Measurements from ENCODE around the gene ORMDL3. TPM values are rescaled to one million over a fixed set of nuclear protein-coding genes. Genes with fewer than 3 reads are reported as not detected.
"Not testable (repeated sequence)": the region's sequence is repeated elsewhere in the genome, so short reads cannot be mapped to it uniquely, and the experiment has no call there.

ORMDL3 gene
- total and polyA plus RNA-seq, 9 donors: 37.0 to 97.5 (median 52.2) TPM

DNA sequence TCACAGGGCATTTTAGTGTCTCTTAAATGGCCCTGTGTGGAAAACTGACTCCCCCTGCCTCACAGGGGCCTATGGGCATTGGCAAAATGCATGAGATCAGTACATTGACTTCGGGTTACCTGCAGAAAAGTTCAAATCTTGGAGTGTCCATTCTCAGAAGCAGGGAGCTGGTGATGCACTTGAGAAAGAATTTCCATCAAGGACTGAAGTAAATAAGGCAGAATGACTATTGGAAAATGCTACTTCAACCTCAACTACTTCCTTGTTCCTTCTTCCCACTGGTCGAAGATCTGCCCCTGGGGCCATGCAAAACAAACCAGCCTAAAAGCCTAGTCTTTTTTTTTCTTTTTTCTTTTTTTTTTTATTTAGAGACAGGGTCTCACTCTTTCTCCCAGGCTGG lies 21.6 kb upstream of the ORMDL3 start:
- TF ChIP-seq EP300 (IDR thresholded peaks at IDR 0.05): no peak
- TF ChIP-seq, protein P1, sequence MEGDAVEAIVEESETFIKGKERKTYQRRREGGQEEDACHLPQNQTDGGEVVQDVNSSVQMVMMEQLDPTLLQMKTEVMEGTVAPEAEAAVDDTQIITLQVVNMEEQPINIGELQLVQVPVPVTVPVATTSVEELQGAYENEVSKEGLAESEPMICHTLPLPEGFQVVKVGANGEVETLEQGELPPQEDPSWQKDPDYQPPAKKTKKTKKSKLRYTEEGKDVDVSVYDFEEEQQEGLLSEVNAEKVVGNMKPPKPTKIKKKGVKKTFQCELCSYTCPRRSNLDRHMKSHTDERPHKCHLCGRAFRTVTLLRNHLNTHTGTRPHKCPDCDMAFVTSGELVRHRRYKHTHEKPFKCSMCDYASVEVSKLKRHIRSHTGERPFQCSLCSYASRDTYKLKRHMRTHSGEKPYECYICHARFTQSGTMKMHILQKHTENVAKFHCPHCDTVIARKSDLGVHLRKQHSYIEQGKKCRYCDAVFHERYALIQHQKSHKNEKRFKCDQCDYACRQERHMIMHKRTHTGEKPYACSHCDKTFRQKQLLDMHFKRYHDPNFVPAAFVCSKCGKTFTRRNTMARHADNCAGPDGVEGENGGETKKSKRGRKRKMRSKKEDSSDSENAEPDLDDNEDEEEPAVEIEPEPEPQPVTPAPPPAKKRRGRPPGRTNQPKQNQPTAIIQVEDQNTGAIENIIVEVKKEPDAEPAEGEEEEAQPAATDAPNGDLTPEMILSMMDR (IDR thresholded peaks at IDR 0.05): no peak
- no peak for TF ChIP-seq POLR2A (IDR thresholded peaks at IDR 0.05)
- intact Hi-C loops (cut with DNase I): no loop called here
- Histone ChIP-seq H3K36me3 (no peaks in the 10 kb centered on the region), H3K27ac (no peak overlapping the region), H3K4me3 (no peak overlapping the region), H3K27me3 (no peaks in the 10 kb centered on the region), H3K4me1 (ENCODE audit: insufficient read depth) (no peaks in the 10 kb centered on the region), H3K9me3 (no peaks in the 10 kb centered on the region)
- DNase-seq: no peak
- WGBS, 3 donors: 76 to 88% (median 83%) methylated on average over 2 of the region's 2 CpGs

DNA sequence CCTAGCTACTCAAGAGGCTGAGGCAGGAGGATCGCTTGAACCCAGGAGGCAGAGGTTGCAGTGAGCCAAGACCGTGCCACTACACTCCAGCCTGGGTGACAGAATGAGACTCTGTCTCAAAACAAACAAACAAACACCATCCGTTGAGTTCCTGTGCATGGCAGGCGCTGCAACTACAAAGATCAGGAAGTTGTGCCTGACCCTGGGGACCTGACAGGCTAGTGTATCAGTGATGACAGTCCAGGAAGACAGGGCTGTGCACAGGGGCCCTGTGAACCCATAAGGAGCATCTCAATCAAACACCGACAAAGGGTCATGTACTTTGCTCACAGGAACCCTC lies 21.1 kb upstream of the ORMDL3 start:
- DNase-seq; intact Hi-C loops (cut with DNase I); H3K4me3 ChIP-seq; H3K9me3 ChIP-seq; H3K27ac ChIP-seq; H3K27me3 ChIP-seq; H3K36me3 ChIP-seq; H3K4me1 ChIP-seq (ENCODE audit: insufficient read depth): not testable (repeated sequence)
- WGBS, 3 donors: 85 to 93% (median 86%) methylated on average over 5 of the region's 5 CpGs

DNA sequence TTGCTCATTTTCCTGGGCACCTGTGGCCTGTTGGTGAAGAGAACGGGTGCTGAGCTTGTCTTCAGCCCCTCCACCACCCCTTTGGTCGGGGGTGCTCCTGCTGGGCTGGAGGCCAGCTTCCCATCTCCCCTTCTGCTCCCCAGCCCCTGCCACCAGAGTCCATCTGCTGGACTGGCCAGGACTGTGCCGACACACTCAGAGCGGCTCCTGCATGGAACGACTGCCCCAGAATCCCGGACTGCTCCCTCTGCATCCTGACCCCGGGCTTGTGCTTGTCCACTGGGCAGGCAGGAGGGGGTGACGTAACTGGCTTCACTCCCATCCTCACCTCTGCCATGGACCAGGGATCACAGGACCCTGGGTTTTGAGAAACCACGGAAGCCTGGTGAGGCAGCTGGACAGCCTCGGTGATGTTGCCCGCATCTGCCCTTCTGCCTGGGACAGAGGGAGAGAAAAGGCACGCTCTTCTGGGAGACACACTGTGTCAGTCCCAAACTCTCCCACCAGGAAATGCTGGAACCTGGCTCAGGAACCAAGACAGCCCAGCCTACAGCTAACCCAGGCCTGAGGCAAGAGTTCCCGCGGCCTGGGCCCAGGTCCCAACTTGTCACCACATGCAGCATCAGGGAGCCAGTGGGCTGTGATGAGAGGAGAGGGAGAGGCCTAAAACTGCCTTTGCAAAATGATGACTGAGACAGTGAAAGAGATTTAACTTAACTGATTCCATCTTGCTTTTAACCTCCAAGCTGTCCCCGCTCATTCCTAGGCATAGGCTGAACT lies 19.3 kb upstream of the ORMDL3 start:
- no peaks in the 10 kb centered on the region for H3K36me3 ChIP-seq
- TF ChIP-seq EP300 (IDR thresholded peaks at IDR 0.05) (no peak), POLR2A (IDR thresholded peaks at IDR 0.05) (no peak)
- TF ChIP-seq, protein P1 (IDR thresholded peaks at IDR 0.05): no peak
- no peak overlapping the region for H3K27ac ChIP-seq
- H3K4me3 ChIP-seq: no peak overlapping the region
- H3K27me3 ChIP-seq: no peaks in the 10 kb centered on the region
- DNase-seq: no peak
- no peaks in the 10 kb centered on the region for H3K4me1 ChIP-seq (ENCODE audit: insufficient read depth)
- intact Hi-C loops (cut with DNase I): no loop called here
- WGBS, 3 donors: 74 to 75% (median 74%) methylated on average over 15 of the region's 15 CpGs
- no peaks in the 10 kb centered on the region for H3K9me3 ChIP-seq

DNA sequence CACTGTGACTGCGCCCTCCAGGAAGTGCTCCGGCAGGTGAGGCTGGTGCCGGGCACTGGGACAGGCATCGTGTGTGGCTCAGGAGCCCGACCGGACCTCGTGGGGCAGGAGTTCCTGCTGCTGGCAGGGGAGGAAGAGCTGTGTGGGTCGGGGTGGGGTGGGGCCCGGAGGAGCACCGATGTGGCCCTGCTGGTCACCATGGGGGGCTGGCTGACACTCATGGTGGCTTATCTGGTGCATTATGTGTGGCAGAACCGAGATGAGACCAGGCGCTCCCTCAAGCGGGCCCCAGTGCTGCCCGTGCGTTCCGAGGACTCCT lies 17.0 kb upstream of the ORMDL3 start:
- TF ChIP-seq EP300 (IDR thresholded peaks at IDR 0.05): no peak
- TF ChIP-seq POLR2A (IDR thresholded peaks at IDR 0.05): no peak
- TF ChIP-seq, protein P1 (IDR thresholded peaks at IDR 0.05): no peak
- no peaks in the 10 kb centered on the region for H3K27me3 ChIP-seq
- no peak overlapping the region for H3K27ac ChIP-seq
- 75 to 83% (median 80%) methylated on average over 14 to 16 of the region's 16 CpGs for WGBS, 3 donors
- no peak for DNase-seq
- H3K4me3 ChIP-seq: no peak overlapping the region
- no peaks in the 10 kb centered on the region for H3K9me3 ChIP-seq
- no peaks in the 10 kb centered on the region for H3K4me1 ChIP-seq (ENCODE audit: insufficient read depth)
- intact Hi-C loops (cut with DNase I): no loop called here
- H3K36me3 ChIP-seq: no peaks in the 10 kb centered on the region

DNA sequence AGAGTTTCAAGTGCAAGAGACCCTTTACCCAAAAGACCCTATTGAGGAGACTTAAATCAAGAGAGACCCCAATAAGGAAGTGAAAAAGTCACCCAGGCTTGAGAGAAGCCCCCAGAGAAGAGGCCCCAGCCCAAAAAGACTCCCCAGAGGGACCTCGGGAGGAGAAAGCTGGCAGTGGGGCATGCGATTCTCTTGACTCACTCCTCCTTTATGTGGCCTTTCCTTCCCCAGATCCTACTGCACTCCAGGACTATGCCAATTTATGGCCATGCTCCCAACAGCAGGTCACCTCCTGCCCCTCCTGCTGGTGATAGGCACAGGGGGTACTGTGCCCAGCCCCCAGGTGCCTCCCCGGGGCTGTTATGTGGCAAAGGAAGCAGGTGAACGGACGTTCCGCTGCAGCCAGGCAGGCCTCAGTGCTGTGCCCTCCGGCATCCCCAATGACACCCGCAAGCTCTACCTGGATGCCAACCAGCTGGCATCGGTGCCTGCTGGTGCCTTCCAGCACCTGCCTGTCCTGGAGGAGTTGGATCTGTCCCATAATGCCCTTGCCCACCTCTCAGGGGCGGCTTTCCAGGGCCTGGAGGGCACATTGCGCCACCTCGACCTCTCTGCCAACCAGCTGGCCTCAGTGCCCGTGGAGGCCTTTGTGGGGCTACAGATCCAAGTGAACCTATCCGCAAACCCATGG lies 16.4 kb upstream of the ORMDL3 start:
- H3K27ac ChIP-seq: no peak overlapping the region
- H3K9me3 ChIP-seq: no peaks in the 10 kb centered on the region
- 84 to 90% (median 86%) methylated on average over 12 to 14 of the region's 14 CpGs for WGBS, 3 donors
- DNase-seq: no peak
- TF ChIP-seq POLR2A (IDR thresholded peaks at IDR 0.05) (no peak), EP300 (IDR thresholded peaks at IDR 0.05) (no peak)
- no peaks in the 10 kb centered on the region for H3K36me3 ChIP-seq
- H3K4me3 ChIP-seq: no peak overlapping the region
- H3K4me1 ChIP-seq (ENCODE audit: insufficient read depth): no peaks in the 10 kb centered on the region
- no peaks in the 10 kb centered on the region for H3K27me3 ChIP-seq
- intact Hi-C loops (cut with DNase I): no loop called here
